GM18909 (cell line): Measurements from ENCODE around the gene EBF4.

Experiments used
- ATAC-seq: cut with Tn5 transposase; IDR thresholded peaks from one replicate; pipeline ENCODE4 v1.9.1; 2021; ENCODE audit warnings: mild to moderate bottlenecking; ENCODE audit not compliant: unreplicated experiment, poor library complexity

The EBF4 gene

DNA sequence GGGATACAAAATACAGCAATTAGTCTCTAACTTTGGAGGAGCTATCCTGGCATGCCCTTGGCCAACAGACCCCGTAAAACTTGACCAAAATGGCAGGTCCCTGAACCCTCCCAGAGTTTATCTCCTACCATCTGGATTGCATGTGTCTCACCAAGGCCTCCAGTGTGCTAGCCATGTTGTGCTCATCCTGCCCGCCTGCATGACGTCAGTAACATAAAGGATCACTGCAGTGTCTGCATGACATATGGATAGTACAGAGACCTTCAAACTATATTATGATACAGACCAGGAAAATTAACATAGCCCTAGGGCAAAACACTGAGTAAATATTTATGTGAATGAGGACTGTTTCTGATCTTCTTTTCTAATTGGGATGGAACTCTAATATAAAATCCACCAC, 82.6 kb downstream of the EBF4 start:
- ATAC-seq = no peak

GRCh38 chr20:2778602-2779321, 86.2 kb downstream of the EBF4 start:
- no peak for ATAC-seq

GRCh38 chr20:2780948-2781347, 88.4 kb downstream of the EBF4 start:
- no peak for ATAC-seq

DNA sequence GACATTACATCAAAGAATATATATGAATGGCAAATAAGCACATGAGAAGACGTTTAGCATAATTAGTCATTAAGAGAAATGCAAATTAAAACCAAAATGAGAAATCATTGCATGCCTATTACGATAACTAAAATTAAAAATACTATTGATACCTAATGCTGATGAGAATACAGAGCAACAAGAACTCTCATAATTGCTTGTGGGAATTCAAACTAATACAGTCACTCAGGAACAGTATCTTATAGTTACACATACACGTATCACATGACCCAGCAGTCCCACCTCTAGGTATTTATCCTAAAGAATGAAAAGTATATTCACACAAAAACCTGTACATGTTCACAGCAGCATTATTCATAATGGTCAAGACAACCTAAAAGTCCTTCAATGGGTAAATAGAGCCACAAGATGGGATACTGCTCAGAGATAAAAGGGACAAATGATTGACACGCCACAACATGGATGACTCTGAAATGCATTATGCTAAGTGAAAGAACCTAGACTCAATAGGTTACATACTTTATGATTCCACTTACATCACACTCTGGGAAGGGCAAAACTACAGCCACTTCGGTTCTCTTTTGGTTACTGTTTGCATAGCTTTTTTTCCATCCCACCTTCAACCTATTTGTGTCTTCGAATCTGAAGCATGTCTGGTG, 91.5 kb downstream of the EBF4 start:
- ATAC-seq = no peak

GRCh38 chr20:2793471-2793870, 100.9 kb downstream of the EBF4 start:
- ATAC-seq = no peak

- no peak for ATAC-seq
Observed at GRCh38 chr20:2794202-2794748, 101.7 kb downstream of the EBF4 start.

DNA sequence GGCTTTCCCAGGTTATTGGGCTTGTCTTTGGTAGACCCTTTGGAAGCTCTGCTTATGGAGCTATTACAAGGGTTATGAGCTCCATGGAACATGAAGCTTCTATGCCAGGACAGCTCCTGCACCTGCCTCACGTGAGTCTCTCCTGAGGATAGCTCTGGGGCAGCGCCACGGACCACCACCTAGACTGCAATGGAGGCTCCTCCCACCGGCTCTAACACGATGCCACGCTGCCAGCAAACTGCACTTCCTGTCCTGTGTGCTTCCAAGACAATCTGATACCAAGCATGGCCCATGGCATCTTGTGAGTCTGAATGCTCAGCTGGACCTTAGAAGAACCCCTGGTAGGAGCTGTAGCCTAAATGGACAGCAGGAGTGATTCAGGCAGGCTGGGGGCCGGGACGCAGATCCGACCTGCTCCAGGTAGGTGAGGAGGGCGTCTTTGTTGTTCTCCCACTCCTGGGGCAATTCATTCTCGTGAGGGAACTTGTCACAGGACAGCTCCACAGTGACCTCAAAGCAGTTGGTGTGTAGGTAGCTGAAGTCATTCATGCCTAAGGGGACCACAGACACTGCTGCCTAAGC, 102.4 kb downstream of the EBF4 start:
- ATAC-seq = no peak

DNA sequence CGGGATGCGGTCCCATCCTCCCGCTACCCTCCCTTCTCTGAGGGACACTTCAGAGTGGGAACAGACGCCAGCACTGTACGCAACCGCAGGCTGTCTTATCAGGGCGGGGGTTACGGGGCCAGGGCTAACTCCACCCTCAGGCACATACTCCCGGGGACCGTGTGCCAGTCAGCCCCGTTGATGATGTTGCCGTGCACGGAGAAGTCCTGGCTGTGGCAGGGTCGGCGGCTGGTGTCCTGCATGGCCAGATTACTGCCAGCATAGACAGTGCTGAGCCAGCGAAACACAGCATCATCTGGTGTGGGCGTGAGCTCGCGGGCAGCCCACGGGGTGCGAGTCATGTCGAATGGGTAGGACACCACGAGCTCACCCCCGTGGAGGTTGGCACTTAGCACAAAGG, 102.9 kb downstream of the EBF4 start:
- no peak for ATAC-seq

- ATAC-seq = no peak
Observed at GRCh38 chr20:2796011-2796660, 103.6 kb downstream of the EBF4 start.

DNA sequence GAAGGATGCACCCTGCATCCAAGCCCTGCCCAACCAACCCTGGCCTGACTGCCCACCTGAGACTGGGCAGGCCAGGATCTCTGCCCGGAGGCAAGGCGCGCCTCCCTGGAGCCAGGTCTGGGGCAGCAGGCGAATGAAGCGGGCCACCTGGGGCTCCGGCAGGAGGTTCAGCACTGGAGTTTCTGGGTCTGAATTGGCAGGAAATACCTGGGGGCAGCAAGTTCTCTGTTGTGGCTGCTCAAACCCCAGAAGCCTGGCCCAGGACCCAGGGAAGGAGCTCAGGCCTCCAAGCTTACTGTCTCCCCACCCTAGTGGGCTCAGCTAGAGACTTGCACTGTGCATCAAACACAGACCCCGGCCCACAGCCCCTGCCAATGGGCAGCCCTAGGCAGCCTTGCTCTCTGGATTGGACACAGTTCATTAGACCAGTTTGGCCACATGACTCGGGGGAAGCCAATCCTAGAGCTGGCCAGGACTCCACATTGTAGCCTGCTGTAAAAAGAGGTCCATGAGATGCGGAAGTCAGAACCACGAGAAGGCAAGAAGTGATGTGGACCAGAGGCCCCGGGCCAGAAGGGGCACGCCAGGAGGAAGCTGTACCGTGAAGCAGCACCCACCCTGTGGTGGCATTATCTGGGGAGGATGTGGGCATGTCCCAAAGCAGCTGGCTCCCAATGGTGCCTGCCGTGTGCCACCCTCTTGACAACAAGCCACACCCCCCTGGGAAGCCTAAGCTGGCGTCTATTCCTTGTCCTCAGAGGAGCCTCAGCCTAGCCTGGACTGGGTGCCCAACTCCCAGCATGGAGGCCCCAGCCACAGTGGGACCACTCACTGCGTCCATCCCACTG, 104.8 kb downstream of the EBF4 start:
- no peak for ATAC-seq

GRCh38 chr20:2798095-2798805, 105.7 kb downstream of the EBF4 start:
- no peak for ATAC-seq

DNA sequence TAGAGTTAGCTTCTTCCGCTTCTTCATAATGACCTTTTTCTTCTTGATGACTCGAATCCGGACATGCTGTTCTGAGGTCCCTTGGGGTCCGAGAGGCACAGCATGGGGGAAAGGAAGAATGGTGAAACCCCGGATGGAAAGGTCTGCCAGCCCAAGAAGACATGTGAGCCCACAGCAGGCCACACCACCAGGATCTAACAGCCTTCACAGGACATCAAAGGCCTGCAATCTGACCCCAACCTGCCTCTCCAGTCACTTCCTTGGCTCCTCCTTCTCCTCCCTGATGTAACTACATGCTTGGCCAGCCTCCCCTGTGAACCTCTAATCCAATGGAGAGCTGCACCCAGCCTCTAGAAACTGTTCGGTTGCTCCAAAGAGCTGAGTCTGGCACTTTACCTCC, 106.2 kb downstream of the EBF4 start:
- ATAC-seq = no peak

GRCh38 chr20:2799271-2799670, 106.7 kb downstream of the EBF4 start:
- ATAC-seq = no peak

GRCh38 chr20:2799688-2800520, 107.3 kb downstream of the EBF4 start:
- peak; percentile 28 for ATAC-seq

- ATAC-seq = peak; percentile 75
Observed at GRCh38 chr20:2800521-2801285, 108.1 kb downstream of the EBF4 start, which contains the start of gene CPXM1. CPXM1 (minus strand) TSS chr20:2800627; CDS start chr20:2800572, 55 bp downstream.

- no peak for ATAC-seq
Observed at GRCh38 chr20:2801286-2801728, 108.7 kb downstream of the EBF4 start.

- no peak for ATAC-seq
Observed at GRCh38 chr20:2804041-2804828, 111.7 kb downstream of the EBF4 start.
